ENCODE measurements around the gene FGFBP3. TPM values are rescaled to one million over a fixed set of nuclear protein-coding genes. Genes with fewer than 3 reads are reported as not detected.

FGFBP3 gene
- total and polyA plus RNA-seq, 2 of the 4 experiments (the other 2 are of a cell fraction), result under 0.01 to 0.36 TPM

DNA sequence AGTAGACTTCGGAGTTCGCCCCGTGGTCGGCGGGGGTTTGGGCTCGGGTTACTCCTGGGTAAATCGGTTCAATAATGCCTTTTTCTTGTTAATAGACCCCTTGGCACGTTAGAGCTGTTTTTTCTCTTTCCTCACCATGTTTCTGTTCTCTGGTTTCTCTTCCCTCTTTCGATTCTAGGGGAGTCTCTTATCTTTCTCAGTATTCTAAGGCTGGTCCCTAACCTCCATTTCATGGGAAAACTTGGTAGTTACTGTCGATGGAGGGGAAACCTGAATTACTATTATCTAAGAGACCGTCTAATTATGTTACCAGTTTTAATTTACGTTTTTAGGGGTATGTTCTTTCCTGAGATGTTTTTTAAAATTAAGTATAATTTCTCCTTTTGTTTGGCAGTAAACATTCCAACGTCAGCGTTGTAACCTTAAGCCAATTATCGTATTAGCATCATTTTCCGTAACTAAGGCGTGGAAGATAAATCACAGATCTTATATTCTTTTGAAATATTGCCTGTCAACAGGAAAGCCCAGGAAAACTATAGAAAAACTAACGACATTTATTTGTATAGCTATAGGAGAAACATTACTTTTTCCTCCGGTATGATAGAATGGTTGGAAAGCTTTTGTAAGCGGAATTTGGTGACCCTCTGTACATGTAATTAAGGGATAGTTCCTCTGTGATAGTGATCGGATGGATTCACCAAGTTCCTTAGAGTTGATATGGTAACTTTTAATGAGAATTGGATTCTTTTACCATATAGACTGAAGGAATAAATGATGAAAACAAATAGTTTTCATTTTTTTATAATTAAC, 15.1 kb upstream of the FGFBP3 start (continued):
- TF ChIP-seq, protein P1, sequence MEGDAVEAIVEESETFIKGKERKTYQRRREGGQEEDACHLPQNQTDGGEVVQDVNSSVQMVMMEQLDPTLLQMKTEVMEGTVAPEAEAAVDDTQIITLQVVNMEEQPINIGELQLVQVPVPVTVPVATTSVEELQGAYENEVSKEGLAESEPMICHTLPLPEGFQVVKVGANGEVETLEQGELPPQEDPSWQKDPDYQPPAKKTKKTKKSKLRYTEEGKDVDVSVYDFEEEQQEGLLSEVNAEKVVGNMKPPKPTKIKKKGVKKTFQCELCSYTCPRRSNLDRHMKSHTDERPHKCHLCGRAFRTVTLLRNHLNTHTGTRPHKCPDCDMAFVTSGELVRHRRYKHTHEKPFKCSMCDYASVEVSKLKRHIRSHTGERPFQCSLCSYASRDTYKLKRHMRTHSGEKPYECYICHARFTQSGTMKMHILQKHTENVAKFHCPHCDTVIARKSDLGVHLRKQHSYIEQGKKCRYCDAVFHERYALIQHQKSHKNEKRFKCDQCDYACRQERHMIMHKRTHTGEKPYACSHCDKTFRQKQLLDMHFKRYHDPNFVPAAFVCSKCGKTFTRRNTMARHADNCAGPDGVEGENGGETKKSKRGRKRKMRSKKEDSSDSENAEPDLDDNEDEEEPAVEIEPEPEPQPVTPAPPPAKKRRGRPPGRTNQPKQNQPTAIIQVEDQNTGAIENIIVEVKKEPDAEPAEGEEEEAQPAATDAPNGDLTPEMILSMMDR (conservative IDR thresholded peaks at IDR 0.05; ENCODE audit: low read depth, low read length), result no peak
- TF ChIP-seq NFE2L2 (IDR thresholded peaks at IDR 0.05; ENCODE audit: low read depth, low read length), result no peak

Measured in IMR-90 (cell line).